IMR-90 (cell line): Measurements from ENCODE around the gene MS4A15. TPM values are rescaled to one million over a fixed set of nuclear protein-coding genes. Genes with fewer than 3 reads are reported as not detected.

Source experiments
- ATAC-seq: fragments of 200-7000 bp; cut with Tn5 transposase; 2 replicates; pipeline ENCODE4 v1.9.1; 2020; ENCODE audit warnings: low read depth, mild to moderate bottlenecking, moderate library complexity
- BruUV-seq: library from RNA; stranded (reverse); fragments of 400-500 nt; replicated peaks from 2 replicates; lab custom pipeline; 2021; lab: Mats Ljungman, UMichigan
- CTCF ChIA-PET: fragments of 300-600 bp; formaldehyde crosslinking; extraction: SDS; loops from one replicate; lab custom pipeline; 2021; ENCODE audit warnings: antibody characterized with exemption; lab: Yijun Ruan, JAX
- POLR2A ChIA-PET: fragments of 300-600 bp; sonication (Branson Sonifier 250); formaldehyde crosslinking; loops from one replicate; lab custom pipeline; 2022; ENCODE audit warnings: antibody characterized with exemption; ENCODE audit not compliant: unreplicated experiment; lab: Charles Lee
- DNase-seq: peaks from one replicate; pipeline ENCODE4 v3.0.0; 2013
- H2AFZ ChIP-seq: replicated peaks from 2 replicates; pipeline ENCODE3; 2013; ENCODE audit warnings: low read length, mild to moderate bottlenecking; ENCODE audit not compliant: poor library complexity
- H2AK5ac ChIP-seq: 2 replicates; pipeline ENCODE4 v1.6.1; 2013; ENCODE audit warnings: low read depth, low read length, inconsistent platforms
- H2AK9ac ChIP-seq: replicated peaks from 2 replicates; pipeline ENCODE3; 2013; ENCODE audit warnings: mild to moderate bottlenecking, low read depth, low read length, moderate library complexity; ENCODE audit not compliant: poor library complexity
- H2BK120ac ChIP-seq: 2 replicates; pipeline ENCODE4 v1.6.1; 2013; ENCODE audit warnings: low read depth, low read length, inconsistent platforms
- H2BK15ac ChIP-seq: 3 replicates; pipeline ENCODE4 v1.6.1; 2013; ENCODE audit warnings: low read depth, low read length, inconsistent platforms
- H2BK20ac ChIP-seq: 2 replicates; pipeline ENCODE4 v1.6.1; 2013; ENCODE audit warnings: low read depth, mild to moderate bottlenecking, inconsistent platforms, low read length, moderate library complexity
- H2BK5ac ChIP-seq: 2 replicates; pipeline ENCODE4 v1.6.1; 2013; ENCODE audit warnings: mild to moderate bottlenecking, low read depth, low read length, inconsistent platforms; ENCODE audit not compliant: poor library complexity, severe bottlenecking
- H3K14ac ChIP-seq: replicated peaks from 2 replicates; pipeline ENCODE4 v1.6.1; 2013; ENCODE audit warnings: low read depth, low read length, inconsistent platforms
- H3K18ac ChIP-seq: 2 replicates; pipeline ENCODE4 v1.6.1; 2013; ENCODE audit warnings: low read depth, low read length, control low read depth
- H3K23ac ChIP-seq: 2 replicates; pipeline ENCODE4 v1.6.1; 2013; ENCODE audit warnings: low read depth, low read length, inconsistent platforms
- H3K27ac ChIP-seq: 2 replicates; pipeline ENCODE4 v1.5.1; 2013; ENCODE audit warnings: mild to moderate bottlenecking, control low read depth, low read length; ENCODE audit not compliant: insufficient read depth
- H3K27me3 ChIP-seq: 2 replicates; pipeline ENCODE4 v1.6.1; 2013; ENCODE audit warnings: low read length; ENCODE audit not compliant: control insufficient read depth, insufficient read depth
- H3K36me3 ChIP-seq: 2 replicates; pipeline ENCODE4 v1.6.1; 2013; ENCODE audit warnings: low read length, mixed read lengths; ENCODE audit not compliant: control insufficient read depth, insufficient read depth
- H3K4ac ChIP-seq: 2 replicates; pipeline ENCODE4 v1.6.1; 2013; ENCODE audit warnings: low read depth, low read length, inconsistent platforms
- H3K4me1 ChIP-seq: 2 replicates; pipeline ENCODE4 v1.6.1; 2013; ENCODE audit warnings: low read length, mixed read lengths; ENCODE audit not compliant: control insufficient read depth, insufficient read depth
- H3K4me2 ChIP-seq: 2 replicates; pipeline ENCODE4 v1.6.1; 2013; ENCODE audit warnings: low read depth, mild to moderate bottlenecking, control low read depth, low read length, moderate library complexity
- H3K4me3 ChIP-seq: 2 replicates; pipeline ENCODE4 v1.5.1; 2013; ENCODE audit warnings: low read depth, mild to moderate bottlenecking, control low read depth, low read length, moderate library complexity; ENCODE audit not compliant: insufficient read depth
- H3K56ac ChIP-seq: 2 replicates; pipeline ENCODE4 v1.6.1; 2013; ENCODE audit warnings: low read length, inconsistent platforms; ENCODE audit not compliant: insufficient read depth; ENCODE audit errors: extremely low read depth
- H3K79me1 ChIP-seq, 2 experiments: 2 replicates each; pipeline ENCODE4 v1.6.1; 2013; ENCODE audit warnings: low read length in 2 of 2, inconsistent platforms in 1 of 2, low read depth in 1 of 2
- H3K9ac ChIP-seq: 2 replicates; pipeline ENCODE4 v1.6.1; 2013; ENCODE audit warnings: low read depth, low read length, control low read depth
- H3K9me1 ChIP-seq: 2 replicates; pipeline ENCODE4 v1.6.1; 2013; ENCODE audit warnings: low read length, inconsistent platforms; ENCODE audit not compliant: insufficient read depth
- H3K9me3 ChIP-seq: 2 replicates; pipeline ENCODE4 v1.6.1; 2013; ENCODE audit warnings: low read length; ENCODE audit not compliant: control insufficient read depth, insufficient read depth
- H4K20me1 ChIP-seq: 2 replicates; pipeline ENCODE4 v1.6.1; 2013; ENCODE audit warnings: low read length, inconsistent platforms; ENCODE audit not compliant: insufficient read depth
- H4K5ac ChIP-seq: 2 replicates; pipeline ENCODE4 v1.6.1; 2013; ENCODE audit warnings: mild to moderate bottlenecking, low read depth, low read length, control low read depth
- H4K8ac ChIP-seq, 2 experiments: 2 replicates each; pipeline ENCODE4 v1.6.1; 2013; ENCODE audit warnings: low read depth in 2 of 2, low read length in 2 of 2, control low read depth in 1 of 2, inconsistent platforms in 1 of 2
- H4K91ac ChIP-seq: 2 replicates; pipeline ENCODE4 v1.6.1; 2013; ENCODE audit warnings: low read depth, low read length, inconsistent platforms; ENCODE audit not compliant: insufficient read depth
- BHLHE40 ChIP-seq: fragments of 150-350 bp; IDR thresholded peaks from 2 replicates; pipeline ENCODE4 v1.6.1; 2016; ENCODE audit warnings: mild to moderate bottlenecking, low read depth, low read length
- CEBPB ChIP-seq: IDR thresholded peaks from 2 replicates; pipeline ENCODE4 v1.6.1; 2012; ENCODE audit warnings: low read depth, low read length, improper control_type of control experiment
- CHD1 ChIP-seq: IDR thresholded peaks from 2 replicates; pipeline ENCODE4 v1.6.1; 2012; ENCODE audit warnings: low read depth, low read length, improper control_type of control experiment
- CTCF ChIP-seq: conservative IDR thresholded peaks from 2 replicates; pipeline ENCODE4 v1.5.1; 2012; ENCODE audit warnings: mild to moderate bottlenecking, low read depth, low read length, improper control_type of control experiment
- FOS ChIP-seq: fragments of 150-350 bp; IDR thresholded peaks from 2 replicates; pipeline ENCODE4 v1.6.1; 2016; ENCODE audit warnings: low read depth, low read length
- MAFK ChIP-seq: IDR thresholded peaks from 2 replicates; pipeline ENCODE4 v1.6.1; 2012; ENCODE audit warnings: low read depth, low read length, improper control_type of control experiment
- MAZ ChIP-seq: IDR thresholded peaks from 2 replicates; pipeline ENCODE4 v1.6.1; 2012; ENCODE audit warnings: low read depth, mild to moderate bottlenecking, low read length, improper control_type of control experiment, moderate library complexity, borderline replicate concordance
- MXI1 ChIP-seq: IDR thresholded peaks from 2 replicates; pipeline ENCODE4 v1.6.1; 2012; ENCODE audit warnings: low read depth, mild to moderate bottlenecking, low read length, moderate library complexity, borderline replicate concordance
- NFE2L2 ChIP-seq: fragments of 150-350 bp; IDR thresholded peaks from 2 replicates; pipeline ENCODE4 v1.6.1; 2016; ENCODE audit warnings: low read depth, mild to moderate bottlenecking, low read length
- POLR2A ChIP-seq: IDR thresholded peaks from 2 replicates; pipeline ENCODE4 v1.6.1; 2012; ENCODE audit warnings: mild to moderate bottlenecking, low read depth, low read length
- RAD21 ChIP-seq: IDR thresholded peaks from 2 replicates; pipeline ENCODE4 v1.6.1; 2012; ENCODE audit warnings: low read length, improper control_type of control experiment
- RCOR1 ChIP-seq: IDR thresholded peaks from 2 replicates; pipeline ENCODE4 v1.6.1; 2012; ENCODE audit warnings: mild to moderate bottlenecking, low read length, improper control_type of control experiment; ENCODE audit not compliant: insufficient replicate concordance
- SMC3 ChIP-seq: fragments of 150-350 bp; IDR thresholded peaks from 2 replicates; pipeline ENCODE4 v1.6.1; 2016; ENCODE audit warnings: low read depth, mild to moderate bottlenecking, antibody characterized with exemption, low read length, moderate library complexity
- USF2 ChIP-seq: fragments of 150-350 bp; IDR thresholded peaks from 2 replicates; pipeline ENCODE4 v1.6.1; 2017; ENCODE audit warnings: mild to moderate bottlenecking, antibody characterized with exemption, low read length, low read depth
- WGBS, 2 experiments: methylation state at CpG; one replicate each; pipeline versions ENCODE4 v1.1.5 to v1.1.7; 2013; ENCODE audit warnings: missing lambda C conversion rate in 2 of 2; ENCODE audit not compliant: insufficient read length in 1 of 2; ENCODE audit errors: extremely low coverage in 2 of 2; 5-methylcytosine and 5-hydroxymethylcytosine counted together
- dilution Hi-C: fragments of 300-500 bp; cut with HindIII; formaldehyde crosslinking; loops from one replicate; pipeline ENCODE4 v1.14.3; 2018; ENCODE audit warnings: low sequenced_read_pairs; ENCODE audit not compliant: unreplicated experiment
- in situ Hi-C: fragments of 300-500 bp; cut with MboI; formaldehyde crosslinking; loops from 3 replicates; pipeline ENCODE4 v1.14.3; 2019; ENCODE audit warnings: low sequenced_read_pairs, inconsistent platforms, mixed read lengths
- intact Hi-C: fragments of 100-400 bp; cut with micrococcal nuclease; formaldehyde crosslinking; loops from 2 replicates; pipeline ENCODE4 v1.10.0; 2022
- polyA plus RNA-seq, 3 experiments: library from polyadenylated mRNA; depleted of rRNA; stranded (reverse); fragments of >200 nt; gene quantifications; 2 replicates each; pipeline ENCODE4 v1.2.3, GENCODE V29; 2012; ENCODE audit warnings: low replicate concordance in 1 of 3
- total RNA-seq: library from RNA; depleted of rRNA; stranded (reverse); fragments of >200 nt; gene quantifications from 2 replicates; pipeline ENCODE4 v1.2.3, GENCODE V29; 2012

MS4A15 gene
- total and polyA plus RNA-seq, 2 of the 4 experiments (the other 2 are of a cell fraction) = not detected

- no TSS peak for BruUV-seq
- Histone ChIP-seq H3K9ac (no peak overlapping the region), H3K56ac (no peak overlapping the region), H3K36me3 (no peaks in the 10 kb centered on the region), H2AFZ (no peak overlapping the region), H3K79me1 (no peaks in the 10 kb centered on the region), H3K23ac (no peak overlapping the region), H3K4me2 (no peak overlapping the region), H2AK5ac (no peak overlapping the region), H3K18ac (no peak overlapping the region), H2BK15ac (no peak overlapping the region), H3K4me1 (peaks cover 4% of the 10 kb centered on the region; the same call in 1 of the 2 replicates), H2BK20ac (no peak overlapping the region), H2BK120ac (no peak overlapping the region), H3K4ac (no peak overlapping the region), H3K27me3 (peaks cover 31% of the 10 kb centered on the region), H4K20me1 (no peaks in the 10 kb centered on the region), H3K9me3 (no peaks in the 10 kb centered on the region), H3K4me3 (no peak overlapping the region), H4K8ac (no peak overlapping the region), H3K27ac (no peak overlapping the region), H2BK5ac (no peak overlapping the region), H4K5ac (no peak overlapping the region), H3K14ac (no peak overlapping the region), H2AK9ac (no peak overlapping the region), H4K91ac (no peak overlapping the region), H3K9me1 (peaks cover 10% of the 10 kb centered on the region; the same call in 1 of the 2 replicates)
- TF ChIP-seq CHD1 (no peak), NFE2L2 (no peak), POLR2A (no peak), MAZ (no peak), BHLHE40 (no peak), RAD21 (no peak), CTCF (no peak), RCOR1 (no peak), MXI1 (no peak), MAFK (no peak), FOS (no peak), USF2 (no peak), CEBPB (no peak), SMC3 (no peak)
- in situ Hi-C loops (no loop called here), dilution Hi-C loops (no loop called here), intact Hi-C loops (no loop called here)
- DNase-seq (no peak), ATAC-seq (no peak)
- 80% methylated on average over 1 of the region's 4 CpGs; no CpG with 5 or more reads in 1 of the 2 experiments for WGBS, 2 experiments
- CTCF ChIA-PET = no interaction called here
- POLR2A ChIA-PET = no interaction called here
Observed at GRCh38 chr11:60781981-60782316, 25.3 kb downstream of the MS4A15 start.
